ENCODE data around the gene VASH1. TPM values are rescaled to one million over a fixed set of nuclear protein-coding genes. Genes with fewer than 3 reads are reported as not detected.
"Not testable (repeated sequence)": the region's sequence is repeated elsewhere in the genome, so short reads cannot be mapped to it uniquely, and the experiment has no call there.

Gene VASH1
- 14.3 TPM for total RNA-seq
- long read RNA-seq, full-length matches to known transcripts = 8 of 21 reads
- long read RNA-seq, partial matches to known transcripts = 1 of 21 reads
- long read RNA-seq, other reads (novel, unspliced or antisense) = 12 of 21 reads

GRCh38 chr14:76761136-76761959, at the start of gene VASH1:
Gene VASH1, plus strand, starts transcription at chr14:76761468. Its CDS starts 1,354 bp downstream, at chr14:76762822.
- DNase-seq = peak; percentile 88
- intact Hi-C loops (cut with DNase I) = loop anchor here (5.0 kb wide), 1 partner anchor 34 kb away; no protein-coding TSS in a partner anchor
- peak; percentile 88 for ATAC-seq (ENCODE audit: poor library complexity)

GRCh38 chr14:76713121-76713520, 48.1 kb upstream of the VASH1 start:
- intact Hi-C loops (cut with DNase I) = no loop called here
- DNase-seq (no peak), ATAC-seq (ENCODE audit: poor library complexity) (no peak)

- no peak for DNase-seq
- intact Hi-C loops (cut with DNase I) = no loop called here
- no peak for ATAC-seq (ENCODE audit: poor library complexity)
Measured at GRCh38 chr14:76714470-76714869, 46.8 kb upstream of the VASH1 start.

- intact Hi-C loops (cut with DNase I) = no loop called here
- DNase-seq (no peak), ATAC-seq (ENCODE audit: poor library complexity) (no peak)
Measured at GRCh38 chr14:76715101-76715500, 46.2 kb upstream of the VASH1 start.

GRCh38 chr14:76715511-76716081, 45.7 kb upstream of the VASH1 start:
- intact Hi-C loops (cut with DNase I) = no loop called here
- ATAC-seq (ENCODE audit: poor library complexity) (peak; percentile 66), DNase-seq (no peak)

GRCh38 chr14:76716285-76716684, 45.0 kb upstream of the VASH1 start:
- no peak for ATAC-seq (ENCODE audit: poor library complexity)
- intact Hi-C loops (cut with DNase I) = no loop called here
- no peak for DNase-seq

- DNase-seq = no peak
- intact Hi-C loops (cut with DNase I) = no loop called here
- ATAC-seq (ENCODE audit: poor library complexity) = no peak
Measured at GRCh38 chr14:76717508-76718290, 43.6 kb upstream of the VASH1 start.

- intact Hi-C loops (cut with DNase I) = no loop called here
- DNase-seq (peak; percentile 69), ATAC-seq (ENCODE audit: poor library complexity) (no peak)
Measured at GRCh38 chr14:76718306-76719040, 42.8 kb upstream of the VASH1 start.

- peak; percentile 41 for ATAC-seq (ENCODE audit: poor library complexity)
- intact Hi-C loops (cut with DNase I) = no loop called here
- peak; percentile 63 for DNase-seq
Measured at GRCh38 chr14:76719666-76720065, 41.6 kb upstream of the VASH1 start.

- DNase-seq (peak; percentile 93), ATAC-seq (ENCODE audit: poor library complexity) (peak; percentile 85)
- intact Hi-C loops (cut with DNase I) = no loop called here
Measured at GRCh38 chr14:76720382-76720813, 40.9 kb upstream of the VASH1 start.

- intact Hi-C loops (cut with DNase I); DNase-seq; ATAC-seq (ENCODE audit: poor library complexity): not testable (repeated sequence)
Measured at GRCh38 chr14:76721506-76721905, 39.8 kb upstream of the VASH1 start.

- intact Hi-C loops (cut with DNase I) = loop anchor here (5.0 kb wide), 1 partner anchor 37 kb away; the partner anchor contains the start of gene VASH1
- ATAC-seq (ENCODE audit: poor library complexity) = no peak
Measured at GRCh38 chr14:76724651-76725550, 36.4 kb upstream of the VASH1 start.

GRCh38 chr14:76726551-76726970, 34.7 kb upstream of the VASH1 start:
- DNase-seq (no peak), ATAC-seq (ENCODE audit: poor library complexity) (peak; percentile 61)
- intact Hi-C loops (cut with DNase I) = loop anchor here (5.0 kb wide), 1 partner anchor 36 kb away; the partner anchor contains the start of gene VASH1

More at GRCh38 chr14:76724651-76725550, 36.4 kb upstream of the VASH1 start:
- DNase-seq = no peak

- intact Hi-C loops (cut with DNase I) = loop anchor here (5.0 kb wide), 1 partner anchor 35 kb away; the partner anchor contains the start of gene VASH1
Measured at GRCh38 chr14:76727384-76727783, 33.9 kb upstream of the VASH1 start.

GRCh38 chr14:76727901-76728300, 33.4 kb upstream of the VASH1 start:
- DNase-seq (no peak), ATAC-seq (ENCODE audit: poor library complexity) (no peak)
- intact Hi-C loops (cut with DNase I) = loop anchor here (5.0 kb wide), 1 partner anchor 34 kb away; the partner anchor contains the start of gene VASH1

More at GRCh38 chr14:76727384-76727783, 33.9 kb upstream of the VASH1 start:
- ATAC-seq (ENCODE audit: poor library complexity) (peak; percentile 52), DNase-seq (no peak)

GRCh38 chr14:76729258-76729657, 32.0 kb upstream of the VASH1 start:
- intact Hi-C loops (cut with DNase I) = loop anchor here (5.0 kb wide), 1 partner anchor 33 kb away; the partner anchor contains the start of gene VASH1
- no peak for DNase-seq
- no peak for ATAC-seq (ENCODE audit: poor library complexity)

GRCh38 chr14:76729953-76730505, 31.2 kb upstream of the VASH1 start:
- ATAC-seq (ENCODE audit: poor library complexity) (no peak), DNase-seq (no peak)
- intact Hi-C loops (cut with DNase I) = loop anchor here (5.0 kb wide), 1 partner anchor 32 kb away; the partner anchor contains the start of gene VASH1
